Measurements from ENCODE around the gene LMNA. TPM values are rescaled to one million over a fixed set of nuclear protein-coding genes. Genes with fewer than 3 reads are reported as not detected.
A peak's percentile ranks its signal among the peaks of the same experiment; 100 is the strongest.
"Not testable (repeated sequence)": the region's sequence is repeated elsewhere in the genome, so short reads cannot be mapped to it uniquely, and the experiment has no call there.

The LMNA gene
- total RNA-seq, 1 donor from 2014 or later = 1,573 TPM

DNA sequence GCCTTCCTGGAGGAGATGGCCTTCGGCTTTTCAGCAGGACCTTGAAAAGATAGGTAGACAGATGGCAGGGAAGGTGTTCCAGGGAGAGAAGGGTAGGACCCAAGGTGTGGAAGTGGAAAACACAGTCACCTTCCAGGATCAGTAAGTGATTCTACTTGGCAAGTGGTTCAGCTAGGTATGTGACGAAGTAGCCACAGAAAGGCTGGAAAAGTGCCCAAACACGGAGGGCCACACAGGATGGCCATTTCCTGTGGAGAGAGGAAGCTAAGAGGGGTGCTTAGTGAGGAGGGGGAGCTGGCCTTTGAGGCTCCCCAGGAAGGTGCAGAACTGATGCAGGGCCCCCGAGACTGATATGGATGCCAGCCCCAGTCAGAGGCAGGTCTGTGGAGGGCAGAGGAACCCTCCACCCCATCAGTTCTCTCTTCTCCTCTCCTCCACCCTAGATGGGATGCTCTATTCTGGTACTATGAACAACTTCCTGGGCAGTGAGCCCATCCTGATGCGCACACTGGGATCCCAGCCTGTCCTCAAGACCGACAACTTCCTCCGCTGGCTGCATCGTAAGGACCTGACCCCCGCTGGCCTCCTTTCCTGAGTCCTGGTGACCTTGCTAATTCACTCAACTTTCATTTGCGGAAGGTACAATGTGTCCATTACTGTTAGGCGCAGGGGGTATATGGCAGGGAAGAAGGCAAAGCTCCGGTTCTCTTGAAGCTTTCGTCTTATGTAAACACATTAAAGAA, 45.7 kb downstream of the LMNA start:
- no peak for DNase-seq (ENCODE audit: low read depth)

GRCh38 chr1:156160743-156161171, 46.2 kb downstream of the LMNA start:
- DNase-seq (ENCODE audit: low read depth) = peak; percentile 77

DNA sequence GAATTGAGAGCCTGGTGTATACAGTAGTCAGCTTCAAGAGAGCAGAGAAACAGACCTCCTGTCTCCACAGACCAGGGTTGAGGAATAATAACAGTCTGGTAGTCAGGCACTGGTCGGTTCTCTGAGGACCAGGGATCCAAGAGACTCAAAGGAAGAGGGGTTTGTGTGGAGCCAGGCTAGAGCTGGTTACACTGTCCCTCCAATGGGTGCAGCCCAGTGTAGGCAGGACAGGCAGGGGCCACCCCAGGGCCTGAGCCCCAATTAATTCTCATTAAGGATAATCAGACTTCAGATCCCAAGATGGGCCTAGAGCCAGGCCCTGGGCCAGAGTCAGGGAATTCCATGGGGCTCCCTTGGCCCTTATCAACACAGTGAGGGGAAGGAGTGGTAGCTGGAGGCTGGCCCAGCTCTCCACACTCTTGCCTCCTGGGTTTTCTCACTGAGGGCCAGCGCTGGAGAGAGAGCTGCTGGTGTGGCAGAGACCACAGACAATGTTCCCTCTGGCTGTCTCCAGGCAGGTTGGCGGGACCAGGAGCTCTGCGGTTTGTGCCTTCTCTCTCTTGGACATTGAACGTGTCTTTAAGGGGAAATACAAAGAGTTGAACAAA, 48.0 kb downstream of the LMNA start:
- no peak for DNase-seq (ENCODE audit: low read depth)

DNA sequence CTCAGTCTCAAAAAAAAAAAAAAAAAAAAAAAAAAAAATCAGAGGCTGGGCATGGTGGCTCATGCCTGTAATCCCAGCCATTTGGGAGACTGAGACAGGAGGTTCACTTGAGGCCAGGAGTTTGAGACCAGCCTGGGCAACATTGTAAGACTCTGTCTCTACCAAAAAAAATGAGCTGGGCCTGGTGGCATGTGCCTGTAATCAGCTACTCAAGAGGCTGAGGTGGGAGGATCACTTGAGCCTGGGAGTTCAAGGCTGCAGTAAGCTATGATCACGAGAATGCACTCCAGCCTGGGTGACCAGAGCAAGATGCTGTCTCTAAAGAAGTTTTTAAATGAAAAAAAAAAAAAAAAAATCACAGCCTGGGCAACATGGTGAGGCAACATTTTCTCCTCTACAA, 49.2 kb downstream of the LMNA start:
- DNase-seq (ENCODE audit: low read depth) = no peak

DNA sequence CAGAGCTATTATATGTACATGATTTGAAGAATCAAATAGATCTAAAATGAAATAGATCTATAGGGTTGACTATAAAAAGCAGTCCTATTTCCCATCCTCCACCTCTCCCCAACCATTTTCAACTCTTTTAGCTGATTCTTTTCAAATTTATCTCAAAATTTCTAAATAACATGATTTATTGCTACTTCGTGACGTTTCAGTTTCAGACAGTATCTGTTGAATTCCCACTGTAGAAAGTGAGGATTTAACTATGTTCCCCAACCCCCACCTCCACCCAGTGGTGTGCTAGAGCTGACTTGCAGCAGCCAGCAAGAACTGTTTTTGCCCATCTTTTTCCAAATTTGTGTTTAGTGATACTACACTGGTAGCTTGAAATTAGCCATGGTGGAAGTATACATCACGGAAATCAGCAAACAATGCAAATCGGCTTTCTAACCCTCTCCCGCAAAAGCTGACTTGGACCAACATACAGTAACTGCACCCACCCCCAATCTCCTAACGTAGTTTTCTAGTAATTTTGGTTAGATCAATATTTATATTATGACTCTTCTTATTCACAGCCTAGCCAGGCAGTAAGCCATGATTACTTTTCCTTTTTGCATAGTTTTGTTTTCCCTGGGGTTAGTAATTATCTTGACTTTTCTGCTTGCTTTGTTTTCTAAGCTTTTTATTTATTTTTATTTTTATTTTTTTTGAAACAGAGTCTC, 49.8 kb downstream of the LMNA start:
- DNase-seq (ENCODE audit: low read depth) = no peak

DNA sequence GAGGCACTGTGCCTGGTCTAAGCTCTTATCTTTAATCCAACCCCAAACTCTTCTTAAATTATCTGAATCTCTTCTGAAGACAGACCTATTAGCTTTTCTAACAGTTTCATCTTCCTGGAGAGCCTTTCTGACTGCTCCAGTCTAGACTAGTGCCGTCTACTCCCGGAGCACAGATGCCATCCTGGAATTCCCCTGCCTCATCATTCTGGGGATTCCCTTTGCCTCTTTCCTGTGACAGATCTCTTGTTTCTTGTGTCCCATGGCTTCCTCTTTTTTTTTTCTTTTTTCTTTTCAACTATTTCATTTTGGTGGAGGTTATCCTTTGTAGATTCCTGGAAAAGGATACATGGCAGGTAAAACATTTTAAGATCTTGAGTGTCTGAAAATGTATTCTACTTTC, 50.6 kb downstream of the LMNA start:
- DNase-seq (ENCODE audit: low read depth) = no peak

DNA sequence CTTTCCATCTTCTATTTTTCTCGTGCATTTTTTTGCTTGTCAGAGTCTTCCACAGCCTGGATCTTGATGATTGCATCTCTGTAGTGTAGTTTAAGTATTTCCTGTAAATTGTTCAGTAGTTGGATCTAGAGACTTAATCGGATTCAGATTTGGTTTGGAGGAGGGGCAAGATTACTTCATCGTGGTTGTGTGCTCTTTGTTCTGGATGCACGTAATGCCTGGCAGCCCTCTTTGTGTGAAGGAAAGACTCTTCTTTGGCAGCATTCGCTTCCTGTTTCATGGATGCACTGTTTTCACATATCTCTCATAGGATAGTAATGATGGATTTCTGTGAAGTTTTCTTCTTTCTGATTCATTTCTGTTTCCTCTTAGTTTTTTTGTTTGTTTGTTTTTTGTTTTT, 53.0 kb downstream of the LMNA start:
- no peak for DNase-seq (ENCODE audit: low read depth)

GRCh38 chr1:156172696-156173470, 58.4 kb downstream of the LMNA start:
- DNase-seq (ENCODE audit: low read depth) = no peak

DNA sequence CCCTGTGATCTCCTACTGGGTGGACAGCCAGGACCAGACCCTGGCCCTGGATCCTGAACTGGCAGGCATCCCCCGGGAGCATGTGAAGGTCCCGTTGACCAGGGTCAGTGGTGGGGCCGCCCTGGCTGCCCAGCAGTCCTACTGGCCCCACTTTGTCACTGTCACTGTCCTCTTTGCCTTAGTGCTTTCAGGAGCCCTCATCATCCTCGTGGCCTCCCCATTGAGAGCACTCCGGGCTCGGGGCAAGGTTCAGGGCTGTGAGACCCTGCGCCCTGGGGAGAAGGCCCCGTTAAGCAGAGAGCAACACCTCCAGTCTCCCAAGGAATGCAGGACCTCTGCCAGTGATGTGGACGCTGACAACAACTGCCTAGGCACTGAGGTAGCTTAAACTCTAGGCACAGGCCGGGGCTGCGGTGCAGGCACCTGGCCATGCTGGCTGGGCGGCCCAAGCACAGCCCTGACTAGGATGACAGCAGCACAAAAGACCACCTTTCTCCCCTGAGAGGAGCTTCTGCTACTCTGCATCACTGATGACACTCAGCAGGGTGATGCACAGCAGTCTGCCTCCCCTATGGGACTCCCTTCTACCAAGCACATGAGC, 62.2 kb downstream of the LMNA start:
- no peak for DNase-seq (ENCODE audit: low read depth)

- DNase-seq (ENCODE audit: low read depth) = no peak
Observed at GRCh38 chr1:156177919-156178654, 63.6 kb downstream of the LMNA start.

DNA sequence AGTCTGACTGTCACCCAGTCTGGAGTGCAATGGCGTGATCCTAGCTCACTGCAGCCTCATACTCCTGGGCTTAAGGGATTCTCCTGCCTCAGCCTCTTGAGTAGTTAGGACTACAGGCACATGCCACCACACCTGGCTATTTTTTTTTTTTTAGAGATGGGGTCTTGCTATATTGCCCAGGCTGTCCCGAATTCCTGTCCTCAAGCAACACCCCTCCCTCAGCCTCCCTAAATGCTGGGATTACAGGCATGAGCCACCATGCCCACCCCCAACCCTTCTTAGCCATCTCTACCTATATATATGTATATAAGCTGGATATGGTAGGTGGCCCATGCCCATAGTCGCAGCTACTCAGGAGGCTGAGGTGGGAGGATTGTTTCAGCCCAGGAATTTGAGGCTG, 66.0 kb downstream of the LMNA start:
- no peak for DNase-seq (ENCODE audit: low read depth)

- not testable (repeated sequence) for DNase-seq (ENCODE audit: low read depth)
Observed at GRCh38 chr1:156181391-156181924, 66.9 kb downstream of the LMNA start.

GRCh38 chr1:156182010-156182779, 67.7 kb downstream of the LMNA start:
- DNase-seq (ENCODE audit: low read depth) = not testable (repeated sequence)

- not testable (repeated sequence) for DNase-seq (ENCODE audit: low read depth)
Observed at GRCh38 chr1:156186347-156187177, 72.1 kb downstream of the LMNA start.

Data from myocyte (in vitro differentiated cells).